ENCODE results near the gene RAD51B. TPM values are rescaled to one million over a fixed set of nuclear protein-coding genes. Genes with fewer than 3 reads are reported as not detected.

The RAD51B gene
- polyA plus RNA-seq, 1 donor (not counting 4 experiments of a cell fraction or from before 2014, with no cell fraction given), result 13.3 TPM

GRCh38 chr14:68658943-68659931 lies 839.7 kb downstream of the RAD51B start:
- no peaks in the 10 kb centered on the region for H3K4me1 ChIP-seq (ENCODE audit: control insufficient read depth, extremely low read depth, insufficient read depth, low read length)
- no peak overlapping the region for H3K27ac ChIP-seq (ENCODE audit: control insufficient read depth, insufficient read depth, low read length)
- DNase-seq (ENCODE audit: low read depth, low spot score), result no peak
- no peaks in the 10 kb centered on the region for H3K79me2 ChIP-seq (ENCODE audit: control insufficient read depth, insufficient read depth, low read length)
- H4K20me1 ChIP-seq (ENCODE audit: control insufficient read depth, extremely low read depth, insufficient read depth, low read length), result no peaks in the 10 kb centered on the region
- no peaks in the 10 kb centered on the region for H3K27me3 ChIP-seq (ENCODE audit: control insufficient read depth, extremely low read depth, insufficient read depth, low read length)
- H3K9me1 ChIP-seq (ENCODE audit: control insufficient read depth, extremely low read depth, insufficient read depth, low read length), result no peaks in the 10 kb centered on the region
- no peak overlapping the region for H2AFZ ChIP-seq (ENCODE audit: control insufficient read depth, low read length)
- H3K4me2 ChIP-seq (ENCODE audit: control insufficient read depth, extremely low read depth, insufficient read depth, low read depth, low read length), result no peak overlapping the region
- no peaks in the 10 kb centered on the region for H3K9me3 ChIP-seq (ENCODE audit: control insufficient read depth, low read depth, low read length)
- H3K4me3 ChIP-seq (ENCODE audit: control insufficient read depth in 2 of 3, extremely low read depth in 1 of 3, insufficient read depth in 2 of 3, low read depth in 1 of 3, low read length in 3 of 3), result no peak overlapping the region
- no peak for TF ChIP-seq EZH2 (IDR thresholded peaks at IDR 0.05; ENCODE audit: low read length)
- TF ChIP-seq CTCF (optimal IDR thresholded peaks at IDR 0.05 in 1 of 3, IDR thresholded peaks at IDR 0.05 in 1 of 3, conservative IDR thresholded peaks at IDR 0.05 in 1 of 3; ENCODE audit: extremely low read depth in 1 of 3, insufficient read depth in 2 of 3, low read length in 3 of 3), result no peak
- no peaks in the 10 kb centered on the region for H3K36me3 ChIP-seq (ENCODE audit: control insufficient read depth in 2 of 2, extremely low read depth in 1 of 2, insufficient read depth in 2 of 2, low read length in 2 of 2)
- FAIRE-seq, result no peak
- H3K9ac ChIP-seq (ENCODE audit: control insufficient read depth, extremely low read depth, insufficient read depth, low read length), result no peak overlapping the region
- dilution Hi-C loops (cut with MboI; ENCODE audit: extremely low pct_ligation_motif_present, low sequenced_read_pairs), result no loop called here

GRCh38 chr14:68660495-68660894 lies 840.9 kb downstream of the RAD51B start:
- H3K4me3 ChIP-seq (ENCODE audit: control insufficient read depth in 2 of 3, extremely low read depth in 1 of 3, insufficient read depth in 2 of 3, low read depth in 1 of 3, low read length in 3 of 3), result no peak overlapping the region
- H4K20me1 ChIP-seq (ENCODE audit: control insufficient read depth, extremely low read depth, insufficient read depth, low read length), result no peaks in the 10 kb centered on the region
- no peak overlapping the region for H3K27ac ChIP-seq (ENCODE audit: control insufficient read depth, insufficient read depth, low read length)
- H3K36me3 ChIP-seq (ENCODE audit: control insufficient read depth in 2 of 2, extremely low read depth in 1 of 2, insufficient read depth in 2 of 2, low read length in 2 of 2), result no peaks in the 10 kb centered on the region
- dilution Hi-C loops (cut with MboI; ENCODE audit: extremely low pct_ligation_motif_present, low sequenced_read_pairs), result no loop called here
- H3K4me2 ChIP-seq (ENCODE audit: control insufficient read depth, extremely low read depth, insufficient read depth, low read depth, low read length), result no peak overlapping the region
- TF ChIP-seq CTCF (optimal IDR thresholded peaks at IDR 0.05 in 1 of 3, IDR thresholded peaks at IDR 0.05 in 1 of 3, conservative IDR thresholded peaks at IDR 0.05 in 1 of 3; ENCODE audit: extremely low read depth in 1 of 3, insufficient read depth in 2 of 3, low read length in 3 of 3), result no peak
- no peak for TF ChIP-seq EZH2 (IDR thresholded peaks at IDR 0.05; ENCODE audit: low read length)
- H3K4me1 ChIP-seq (ENCODE audit: control insufficient read depth, extremely low read depth, insufficient read depth, low read length), result no peaks in the 10 kb centered on the region
- H3K9me1 ChIP-seq (ENCODE audit: control insufficient read depth, extremely low read depth, insufficient read depth, low read length), result no peaks in the 10 kb centered on the region
- H3K9ac ChIP-seq (ENCODE audit: control insufficient read depth, extremely low read depth, insufficient read depth, low read length), result no peak overlapping the region
- FAIRE-seq (no peak), DNase-seq (ENCODE audit: low read depth, low spot score) (no peak)
- H3K79me2 ChIP-seq (ENCODE audit: control insufficient read depth, insufficient read depth, low read length), result no peaks in the 10 kb centered on the region
- H3K27me3 ChIP-seq (ENCODE audit: control insufficient read depth, extremely low read depth, insufficient read depth, low read length), result no peaks in the 10 kb centered on the region
- H2AFZ ChIP-seq (ENCODE audit: control insufficient read depth, low read length), result no peak overlapping the region
- H3K9me3 ChIP-seq (ENCODE audit: control insufficient read depth, low read depth, low read length), result no peaks in the 10 kb centered on the region

Data from keratinocyte (primary cell).